ENCODE measurements around the gene ARRDC3.
"Not testable (repeated sequence)": the region's sequence is repeated elsewhere in the genome, so short reads cannot be mapped to it uniquely, and the experiment has no call there.

GRCh38 chr5:91385596-91385995 is 2.5 kb upstream of the ARRDC3 start:
- TF ChIP-seq EZH2 (IDR thresholded peaks at IDR 0.05; ENCODE audit: insufficient read depth, poor library complexity, severe bottlenecking); EZH2phosphoT487 (IDR thresholded peaks at IDR 0.05; ENCODE audit: insufficient read depth, low read depth): not testable (repeated sequence)
